Activated T-cell treated with anti-CD3 and anti-CD28 coated beads, Interleukin-2, amount 50 U/mL, for 24 hours (primary cell): ENCODE measurements around the gene KIZ.

ENCODE experiments used
- DNase-seq: peaks from one replicate; pipeline ENCODE4 v3.0.0-alpha.2; 2020
- H3K27ac Mint-ChIP-seq: 2 replicates; pipeline ENCODE4 v1.8.0; 2020; ENCODE audit warnings: mild to moderate bottlenecking, mixed read lengths
- H3K27me3 Mint-ChIP-seq: 2 replicates; pipeline ENCODE4 v1.8.0; 2020; ENCODE audit warnings: mixed read lengths
- H3K36me3 Mint-ChIP-seq: 2 replicates; pipeline ENCODE4 v1.8.0; 2020; ENCODE audit warnings: low read depth, mixed read lengths
- H3K4me1 Mint-ChIP-seq: 2 replicates; pipeline ENCODE4 v1.8.0; 2020; ENCODE audit warnings: low read depth, mixed read lengths
- H3K4me3 Mint-ChIP-seq: 2 replicates; pipeline ENCODE4 v1.8.0; 2020; ENCODE audit warnings: mild to moderate bottlenecking, moderate library complexity, mixed read lengths
- H3K9me3 Mint-ChIP-seq: 2 replicates; pipeline ENCODE4 v1.8.0; 2020; ENCODE audit warnings: mixed read lengths

KIZ gene

GRCh38 chr20:21141825-21142224 lies 15.9 kb downstream of the KIZ start:
- H3K9me3 Mint-ChIP-seq: no peaks in the 10 kb centered on the region
- H3K27ac Mint-ChIP-seq: no peak overlapping the region
- H3K4me1 Mint-ChIP-seq: no peaks in the 10 kb centered on the region
- H3K4me3 Mint-ChIP-seq: no peak overlapping the region
- no peaks in the 10 kb centered on the region for H3K27me3 Mint-ChIP-seq
- peaks cover 34% of the 10 kb centered on the region for H3K36me3 Mint-ChIP-seq
- no peak for DNase-seq

DNA sequence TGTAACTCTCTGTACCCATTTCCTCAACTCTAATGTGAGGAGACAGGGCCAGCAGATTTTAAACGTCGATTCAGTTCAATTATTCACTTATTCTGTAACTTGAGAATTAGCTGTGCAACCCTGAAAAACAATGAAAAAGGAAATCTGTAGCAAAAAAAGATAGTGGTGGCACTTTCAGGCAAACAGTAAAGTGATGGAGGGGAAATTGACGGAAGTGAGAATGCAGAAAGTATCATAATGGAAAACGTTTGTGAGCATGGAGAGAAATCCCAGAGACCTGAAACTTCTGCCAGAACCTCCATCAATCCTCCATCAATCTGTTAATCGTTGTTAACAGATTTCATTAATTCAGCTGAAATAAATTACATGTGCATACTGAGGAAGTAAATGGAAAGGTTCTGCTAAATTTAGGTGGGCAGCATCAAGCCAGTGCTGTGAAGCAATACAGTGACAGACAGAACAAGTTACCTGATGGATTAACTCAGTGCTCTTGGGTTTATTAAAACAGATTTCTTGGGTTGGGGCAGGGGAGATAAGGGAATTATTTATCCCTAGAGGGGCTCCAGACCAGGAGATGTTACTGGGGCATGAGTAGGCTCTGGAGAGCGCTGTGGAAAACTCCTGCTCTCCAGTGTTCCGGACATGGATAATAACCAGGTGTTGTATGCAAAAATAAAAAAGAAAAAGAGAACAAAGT lies 17.5 kb downstream of the KIZ start:
- Mint-ChIP-seq H3K4me3 (no peak overlapping the region), H3K27me3 (no peaks in the 10 kb centered on the region), H3K27ac (no peak overlapping the region), H3K9me3 (no peaks in the 10 kb centered on the region), H3K4me1 (no peaks in the 10 kb centered on the region), H3K36me3 (peaks cover 26% of the 10 kb centered on the region)
- DNase-seq: no peak

DNA sequence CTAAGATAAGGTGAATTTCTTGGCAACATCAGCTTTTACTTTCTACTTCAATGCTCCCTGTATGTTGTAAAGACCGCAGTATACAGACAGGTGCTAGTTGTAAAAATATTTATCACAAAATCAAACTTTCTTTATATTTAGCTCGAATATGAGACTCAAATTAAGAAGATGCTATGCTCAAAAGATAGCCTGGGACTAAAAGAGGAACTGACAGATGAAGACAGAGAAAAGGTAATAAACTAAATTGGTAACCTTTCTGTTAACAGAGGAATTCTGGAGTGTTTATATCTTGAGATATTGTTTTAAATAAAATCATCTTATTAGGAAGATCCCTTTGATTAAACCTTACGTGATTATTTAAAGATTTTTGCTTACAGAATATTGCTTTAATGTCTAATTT lies 19.5 kb downstream of the KIZ start:
- Mint-ChIP-seq H3K36me3 (peaks cover 22% of the 10 kb centered on the region), H3K4me1 (no peaks in the 10 kb centered on the region), H3K9me3 (no peaks in the 10 kb centered on the region), H3K27ac (no peak overlapping the region), H3K27me3 (no peaks in the 10 kb centered on the region), H3K4me3 (no peak overlapping the region)
- no peak for DNase-seq

- no peaks in the 10 kb centered on the region for H3K4me1 Mint-ChIP-seq
- H3K27ac Mint-ChIP-seq: no peak overlapping the region
- H3K27me3 Mint-ChIP-seq: no peaks in the 10 kb centered on the region
- DNase-seq: no peak
- peaks cover 25% of the 10 kb centered on the region for H3K36me3 Mint-ChIP-seq
- no peak overlapping the region for H3K4me3 Mint-ChIP-seq
- no peaks in the 10 kb centered on the region for H3K9me3 Mint-ChIP-seq
Observed at GRCh38 chr20:21146215-21146614, 20.3 kb downstream of the KIZ start.

DNA sequence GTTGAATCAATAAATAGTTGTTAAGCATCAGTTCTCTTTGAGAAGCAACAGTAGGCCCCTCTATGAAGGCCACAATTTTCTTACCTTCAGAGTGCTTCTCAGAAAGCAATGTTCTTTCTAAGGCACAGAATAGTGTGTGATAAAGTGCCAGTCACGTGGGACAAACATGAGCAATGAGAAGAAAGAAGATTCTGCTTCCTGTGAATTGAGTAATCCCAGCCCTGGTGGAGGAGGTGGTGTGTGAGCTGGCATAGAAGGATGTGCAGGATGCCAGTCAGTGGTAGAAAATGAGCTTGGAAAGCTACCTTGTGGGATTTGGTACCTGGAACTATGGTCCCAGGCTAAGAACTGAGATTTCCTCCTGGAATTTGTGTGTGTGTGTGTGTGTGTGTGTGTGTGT lies 21.7 kb downstream of the KIZ start:
- no peak overlapping the region for H3K27ac Mint-ChIP-seq
- no peak overlapping the region for H3K4me3 Mint-ChIP-seq
- DNase-seq: no peak
- no peaks in the 10 kb centered on the region for H3K4me1 Mint-ChIP-seq
- H3K27me3 Mint-ChIP-seq: no peaks in the 10 kb centered on the region
- peaks cover 25% of the 10 kb centered on the region for H3K36me3 Mint-ChIP-seq
- H3K9me3 Mint-ChIP-seq: no peaks in the 10 kb centered on the region

- H3K27ac Mint-ChIP-seq: no peak overlapping the region
- no peaks in the 10 kb centered on the region for H3K27me3 Mint-ChIP-seq
- DNase-seq: no peak
- H3K36me3 Mint-ChIP-seq: peaks cover 34% of the 10 kb centered on the region
- no peaks in the 10 kb centered on the region for H3K9me3 Mint-ChIP-seq
- H3K4me3 Mint-ChIP-seq: no peak overlapping the region
- H3K4me1 Mint-ChIP-seq: no peaks in the 10 kb centered on the region
Observed at GRCh38 chr20:21149344-21149743, 23.5 kb downstream of the KIZ start.

DNA sequence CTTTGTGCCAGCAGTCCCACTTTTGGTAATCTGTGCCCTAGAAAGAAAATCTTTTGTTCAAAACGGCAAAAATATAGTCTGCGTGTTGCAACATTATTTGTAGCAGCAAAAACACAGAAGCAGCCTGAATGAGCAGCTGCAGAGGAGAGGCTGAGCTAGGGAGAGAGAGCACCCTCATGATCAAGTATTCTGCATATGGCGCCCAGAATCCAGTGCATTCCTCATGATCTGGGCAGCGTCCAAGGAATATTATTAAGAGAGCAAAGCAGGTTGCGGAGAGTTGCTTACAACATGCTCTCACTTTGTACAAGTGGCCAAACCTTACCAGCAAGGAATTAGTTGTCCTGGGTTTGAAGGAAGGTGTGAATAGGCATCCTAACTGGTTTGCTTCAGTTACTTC lies 25.9 kb downstream of the KIZ start:
- Mint-ChIP-seq H3K4me1 (no peaks in the 10 kb centered on the region), H3K4me3 (no peak overlapping the region), H3K27me3 (no peaks in the 10 kb centered on the region), H3K36me3 (peaks cover 40% of the 10 kb centered on the region), H3K27ac (no peak overlapping the region), H3K9me3 (no peaks in the 10 kb centered on the region)
- no peak for DNase-seq

- no peak overlapping the region for H3K27ac Mint-ChIP-seq
- no peak for DNase-seq
- no peaks in the 10 kb centered on the region for H3K27me3 Mint-ChIP-seq
- no peaks in the 10 kb centered on the region for H3K9me3 Mint-ChIP-seq
- H3K36me3 Mint-ChIP-seq: peaks cover 24% of the 10 kb centered on the region
- no peaks in the 10 kb centered on the region for H3K4me1 Mint-ChIP-seq
- no peak overlapping the region for H3K4me3 Mint-ChIP-seq
Observed at GRCh38 chr20:21154692-21155091, 28.8 kb downstream of the KIZ start.

DNA sequence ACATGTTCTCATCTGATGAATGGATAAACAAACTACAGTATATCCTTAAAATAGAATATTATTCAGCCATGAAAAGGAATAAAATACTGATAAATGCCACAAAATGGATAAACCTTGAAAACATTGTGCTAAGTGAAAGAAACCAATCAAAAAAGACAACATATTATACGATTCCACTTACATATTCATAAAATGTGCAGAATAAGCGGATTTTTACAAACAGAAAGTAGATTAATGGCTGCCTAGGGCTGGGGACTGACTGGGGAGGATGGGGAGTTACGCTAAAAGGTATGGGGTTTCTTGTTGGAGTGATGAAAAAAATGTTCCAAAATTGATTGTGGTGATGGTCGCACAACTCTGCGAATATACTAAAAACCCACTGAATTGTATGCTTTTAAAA lies 29.4 kb downstream of the KIZ start:
- H3K27ac Mint-ChIP-seq: no peak overlapping the region
- no peak overlapping the region for H3K4me3 Mint-ChIP-seq
- H3K9me3 Mint-ChIP-seq: no peaks in the 10 kb centered on the region
- DNase-seq: no peak
- H3K27me3 Mint-ChIP-seq: no peaks in the 10 kb centered on the region
- H3K36me3 Mint-ChIP-seq: peaks cover 30% of the 10 kb centered on the region
- H3K4me1 Mint-ChIP-seq: no peaks in the 10 kb centered on the region

- DNase-seq: no peak
- Mint-ChIP-seq H3K4me3 (no peak overlapping the region), H3K27ac (no peak overlapping the region), H3K9me3 (no peaks in the 10 kb centered on the region), H3K4me1 (no peaks in the 10 kb centered on the region), H3K36me3 (peaks cover 30% of the 10 kb centered on the region), H3K27me3 (no peaks in the 10 kb centered on the region)
Observed at GRCh38 chr20:21156266-21156665, 30.4 kb downstream of the KIZ start.

DNA sequence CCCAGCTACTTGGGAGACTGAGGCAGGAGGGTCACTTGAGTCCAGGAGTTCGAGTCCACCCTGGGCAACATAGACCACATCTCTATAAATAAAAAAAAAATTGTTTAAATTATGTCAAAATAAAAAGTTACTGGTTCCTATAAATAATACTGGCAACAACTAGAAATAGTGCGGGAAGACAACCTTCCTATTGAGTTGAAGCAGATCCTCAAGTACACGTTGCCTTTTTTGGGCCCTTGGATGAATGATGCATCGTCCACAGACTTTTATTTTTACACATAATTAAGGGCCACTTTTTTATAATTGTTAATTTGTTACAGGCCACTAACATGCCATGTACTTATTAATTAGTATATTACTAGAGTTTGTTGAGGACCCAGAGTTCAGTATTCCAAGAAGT lies 31.1 kb downstream of the KIZ start:
- Mint-ChIP-seq H3K4me3 (no peak overlapping the region), H3K9me3 (no peaks in the 10 kb centered on the region), H3K36me3 (peaks cover 37% of the 10 kb centered on the region), H3K4me1 (no peaks in the 10 kb centered on the region), H3K27ac (no peak overlapping the region), H3K27me3 (no peaks in the 10 kb centered on the region)
- DNase-seq: no peak

DNA sequence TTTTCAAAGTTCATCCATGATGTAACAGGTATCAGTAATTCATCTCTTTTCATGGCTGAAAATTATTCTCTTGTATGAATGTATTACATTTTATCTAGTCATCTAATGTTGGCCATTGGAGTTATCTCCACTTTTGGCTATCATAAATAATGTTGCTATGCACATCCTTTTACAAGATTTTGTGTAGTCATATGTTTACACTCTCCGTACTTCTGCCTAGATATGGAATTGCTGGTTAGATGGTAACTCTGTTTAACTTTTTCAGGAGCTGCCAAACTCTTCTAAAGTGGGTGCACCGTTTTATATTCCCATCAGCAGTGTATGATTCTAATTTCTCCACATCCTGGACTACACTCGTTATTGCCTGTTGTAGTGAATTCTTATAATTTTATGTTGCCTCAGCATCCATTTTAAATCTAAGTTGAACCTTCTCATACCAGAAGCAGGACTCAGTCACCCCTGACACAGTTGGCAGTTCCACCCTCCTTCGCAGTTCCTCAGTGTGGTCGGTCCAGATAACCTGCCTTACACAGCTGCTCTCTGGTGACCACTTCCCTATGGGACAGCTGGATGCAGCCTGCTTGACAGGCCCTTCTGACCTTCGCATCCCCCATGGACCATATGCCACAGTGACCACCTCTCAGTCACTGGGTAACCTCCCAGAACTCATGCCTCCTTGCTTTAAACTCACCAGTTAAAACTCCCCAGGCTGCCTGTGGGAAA lies 33.9 kb downstream of the KIZ start:
- no peak overlapping the region for H3K27ac Mint-ChIP-seq
- no peaks in the 10 kb centered on the region for H3K27me3 Mint-ChIP-seq
- H3K9me3 Mint-ChIP-seq: no peaks in the 10 kb centered on the region
- DNase-seq: no peak
- H3K36me3 Mint-ChIP-seq: peaks cover 47% of the 10 kb centered on the region
- no peaks in the 10 kb centered on the region for H3K4me1 Mint-ChIP-seq
- H3K4me3 Mint-ChIP-seq: no peak overlapping the region

GRCh38 chr20:21161926-21162325 lies 36.0 kb downstream of the KIZ start:
- no peaks in the 10 kb centered on the region for H3K9me3 Mint-ChIP-seq
- no peak for DNase-seq
- H3K27ac Mint-ChIP-seq: no peak overlapping the region
- peaks cover 8% of the 10 kb centered on the region for H3K4me1 Mint-ChIP-seq
- peaks cover 60% of the 10 kb centered on the region for H3K36me3 Mint-ChIP-seq
- H3K27me3 Mint-ChIP-seq: no peaks in the 10 kb centered on the region
- H3K4me3 Mint-ChIP-seq: no peak overlapping the region

- H3K27me3 Mint-ChIP-seq: no peaks in the 10 kb centered on the region
- peaks cover 9% of the 10 kb centered on the region for H3K4me1 Mint-ChIP-seq
- H3K9me3 Mint-ChIP-seq: no peaks in the 10 kb centered on the region
- no peak overlapping the region for H3K4me3 Mint-ChIP-seq
- H3K27ac Mint-ChIP-seq: no peak overlapping the region
- peaks cover 66% of the 10 kb centered on the region for H3K36me3 Mint-ChIP-seq
- DNase-seq: no peak
Observed at GRCh38 chr20:21162631-21163030, 36.7 kb downstream of the KIZ start.

- Mint-ChIP-seq H3K9me3 (peaks cover 4% of the 10 kb centered on the region), H3K27me3 (no peaks in the 10 kb centered on the region), H3K36me3 (peaks cover 62% of the 10 kb centered on the region), H3K4me3 (no peak overlapping the region), H3K4me1 (peaks cover 9% of the 10 kb centered on the region), H3K27ac (peak overlapping the region; percentile 44)
- no peak for DNase-seq
Observed at GRCh38 chr20:21166801-21167200, 40.9 kb downstream of the KIZ start.
